Osteocyte (in vitro differentiated cells): ENCODE results near the gene SIX3. TPM values are rescaled to one million over a fixed set of nuclear protein-coding genes. Genes with fewer than 3 reads are reported as not detected.

Experiments
- DNase-seq: peaks from one replicate; pipeline ENCODE4 v3.0.0; 2021; ENCODE audit warnings: mixed read lengths; ENCODE audit not compliant: unreplicated experiment; ENCODE audit errors: extremely low spot score
- H3K27ac Mint-ChIP-seq: one replicate; pipeline ENCODE4 v1.8.0; 2021; ENCODE audit warnings: mild to moderate bottlenecking, mixed read lengths; ENCODE audit not compliant: unreplicated experiment
- H3K27me3 Mint-ChIP-seq: one replicate; pipeline ENCODE4 v1.8.0; 2021; ENCODE audit warnings: mixed read lengths; ENCODE audit not compliant: unreplicated experiment
- H3K36me3 Mint-ChIP-seq: one replicate; pipeline ENCODE4 v1.8.0; 2021; ENCODE audit warnings: mixed read lengths; ENCODE audit not compliant: unreplicated experiment
- H3K4me1 Mint-ChIP-seq: one replicate; pipeline ENCODE4 v1.8.0; 2021; ENCODE audit warnings: mixed read lengths; ENCODE audit not compliant: unreplicated experiment
- H3K4me3 Mint-ChIP-seq: one replicate; pipeline ENCODE4 v1.8.0; 2021; ENCODE audit warnings: mild to moderate bottlenecking, moderate library complexity, mixed read lengths; ENCODE audit not compliant: unreplicated experiment
- H3K9me3 Mint-ChIP-seq: one replicate; pipeline ENCODE4 v1.8.0; 2021; ENCODE audit warnings: mixed read lengths; ENCODE audit not compliant: unreplicated experiment
- total RNA-seq: library from RNA; stranded (reverse); gene quantifications from 2 replicates; pipeline ENCODE4 v1.2.1, GENCODE V29; 2021
- TF ChIP-seq, protein P1 (sequence below): fragments of 200-600 bp; sonication (generic); IDR thresholded peaks from 2 replicates; pipeline ENCODE4 v1.5.0; 2021; ENCODE audit warnings: antibody characterized with exemption, mild to moderate bottlenecking, moderate library complexity

The SIX3 gene
- total RNA-seq, 1 donor from 2014 or later, result not detected

DNA sequence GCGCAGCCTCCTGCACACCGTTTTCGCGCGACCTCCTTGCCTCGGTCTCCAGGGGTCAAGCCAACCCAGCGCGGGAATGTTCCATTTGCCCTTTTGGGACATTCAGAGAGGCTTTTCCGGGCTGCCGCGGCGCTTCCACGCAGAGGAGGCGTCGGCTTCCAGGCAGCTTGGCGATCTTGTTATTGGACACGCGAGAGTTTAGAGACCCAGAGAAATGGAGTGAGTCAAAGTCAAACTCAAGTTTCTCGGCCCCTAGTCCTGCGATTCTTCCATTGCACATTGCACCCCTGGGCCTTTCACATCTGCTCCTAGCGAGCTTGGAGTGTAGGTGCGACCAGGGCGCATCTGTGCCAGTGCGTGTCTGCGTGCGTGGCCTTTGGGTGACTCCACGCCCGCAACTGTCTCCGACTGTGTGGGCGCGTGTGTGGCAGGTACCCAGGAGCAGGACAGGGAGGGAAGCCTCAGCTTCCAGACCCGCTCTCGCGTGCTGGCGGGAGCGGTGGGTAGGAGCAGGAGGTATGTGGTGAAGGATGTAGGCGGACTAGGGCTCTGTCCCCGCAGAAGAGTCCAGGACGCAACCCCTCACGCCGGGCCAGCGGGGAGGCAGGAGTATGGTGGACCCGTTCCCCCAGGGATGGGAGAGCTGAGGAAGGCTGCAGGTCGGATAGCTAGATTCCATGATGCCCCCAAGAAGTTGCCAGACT lies 13.5 kb downstream of the SIX3 start:
- Mint-ChIP-seq H3K27ac (no peak overlapping the region), H3K4me1 (peaks cover 29% of the 10 kb centered on the region), H3K36me3 (no peaks in the 10 kb centered on the region), H3K27me3 (peaks cover 18% of the 10 kb centered on the region), H3K9me3 (no peaks in the 10 kb centered on the region), H3K4me3 (peak overlapping the region; percentile 56)
- DNase-seq, result no peak
- TF ChIP-seq, protein P1, sequence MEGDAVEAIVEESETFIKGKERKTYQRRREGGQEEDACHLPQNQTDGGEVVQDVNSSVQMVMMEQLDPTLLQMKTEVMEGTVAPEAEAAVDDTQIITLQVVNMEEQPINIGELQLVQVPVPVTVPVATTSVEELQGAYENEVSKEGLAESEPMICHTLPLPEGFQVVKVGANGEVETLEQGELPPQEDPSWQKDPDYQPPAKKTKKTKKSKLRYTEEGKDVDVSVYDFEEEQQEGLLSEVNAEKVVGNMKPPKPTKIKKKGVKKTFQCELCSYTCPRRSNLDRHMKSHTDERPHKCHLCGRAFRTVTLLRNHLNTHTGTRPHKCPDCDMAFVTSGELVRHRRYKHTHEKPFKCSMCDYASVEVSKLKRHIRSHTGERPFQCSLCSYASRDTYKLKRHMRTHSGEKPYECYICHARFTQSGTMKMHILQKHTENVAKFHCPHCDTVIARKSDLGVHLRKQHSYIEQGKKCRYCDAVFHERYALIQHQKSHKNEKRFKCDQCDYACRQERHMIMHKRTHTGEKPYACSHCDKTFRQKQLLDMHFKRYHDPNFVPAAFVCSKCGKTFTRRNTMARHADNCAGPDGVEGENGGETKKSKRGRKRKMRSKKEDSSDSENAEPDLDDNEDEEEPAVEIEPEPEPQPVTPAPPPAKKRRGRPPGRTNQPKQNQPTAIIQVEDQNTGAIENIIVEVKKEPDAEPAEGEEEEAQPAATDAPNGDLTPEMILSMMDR, result no peak

DNA sequence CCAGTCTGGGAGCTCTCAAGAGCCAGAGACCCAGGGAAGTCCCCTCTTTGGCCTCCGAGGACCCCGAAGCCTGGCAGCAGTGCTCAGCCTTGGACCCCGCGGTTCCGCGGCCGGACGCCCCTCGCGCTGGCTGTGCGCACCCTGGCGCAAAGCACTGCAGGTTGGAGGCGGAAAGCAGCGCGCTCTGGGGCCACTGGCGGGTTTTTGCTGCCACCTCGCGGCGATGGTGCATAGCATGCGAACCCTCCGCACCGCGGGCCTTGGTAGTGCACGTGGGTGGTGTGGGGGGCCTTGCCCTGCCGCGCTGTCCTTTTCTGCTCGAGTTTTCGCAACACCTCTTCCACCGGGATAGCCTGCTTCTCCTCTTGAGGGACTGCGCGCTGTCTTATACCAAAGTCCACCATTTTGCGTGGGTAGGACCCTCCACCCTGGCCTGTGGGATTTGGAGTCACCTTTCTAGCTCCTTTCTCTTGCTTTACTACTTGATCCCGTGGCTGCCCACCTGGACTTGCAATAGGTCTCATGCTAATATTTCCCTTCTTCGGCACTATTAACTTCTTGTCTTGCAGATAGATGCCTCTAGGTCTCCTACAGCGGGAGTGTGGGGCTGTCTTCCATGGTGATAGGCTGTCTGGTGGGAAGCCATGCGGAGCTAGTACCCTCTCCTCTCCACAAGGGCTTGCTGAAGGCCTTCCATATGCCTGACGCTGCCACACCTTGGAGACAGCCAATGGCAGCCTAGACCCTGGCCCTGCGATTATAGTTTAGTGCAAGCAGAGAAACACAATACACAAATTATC lies 14.3 kb downstream of the SIX3 start:
- peaks cover 13% of the 10 kb centered on the region for H3K27me3 Mint-ChIP-seq
- H3K4me3 Mint-ChIP-seq, result peak overlapping the region; percentile 56
- peaks cover 27% of the 10 kb centered on the region for H3K4me1 Mint-ChIP-seq
- peak; percentile 92 for DNase-seq
- H3K27ac Mint-ChIP-seq, result no peak overlapping the region
- TF ChIP-seq, protein P1, result peak; percentile 99
- no peaks in the 10 kb centered on the region for H3K36me3 Mint-ChIP-seq
- no peaks in the 10 kb centered on the region for H3K9me3 Mint-ChIP-seq

DNA sequence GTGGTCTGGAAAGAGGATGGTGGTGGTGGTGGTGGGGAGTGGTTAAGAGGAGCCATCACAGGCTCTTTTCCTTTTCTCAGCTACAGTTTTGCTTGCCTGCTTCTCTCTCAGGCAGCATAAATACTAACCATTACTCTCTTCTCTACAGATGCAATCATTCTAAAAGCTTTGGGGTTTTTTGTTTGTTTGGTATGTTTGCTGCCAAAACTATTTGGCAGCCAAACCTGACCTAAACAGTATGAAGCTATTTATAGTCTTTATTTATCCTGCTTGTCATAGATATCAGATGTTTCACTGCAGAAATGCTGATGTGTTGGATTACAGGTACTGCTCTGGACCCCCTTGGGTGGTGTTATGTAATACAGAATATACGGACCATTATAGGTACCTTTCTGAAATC lies 15.3 kb downstream of the SIX3 start:
- Mint-ChIP-seq H3K9me3 (no peaks in the 10 kb centered on the region), H3K36me3 (no peaks in the 10 kb centered on the region), H3K27me3 (peaks cover 13% of the 10 kb centered on the region), H3K4me1 (peaks cover 23% of the 10 kb centered on the region), H3K27ac (no peak overlapping the region), H3K4me3 (no peak overlapping the region)
- DNase-seq, result no peak
- TF ChIP-seq, protein P1, result no peak

DNA sequence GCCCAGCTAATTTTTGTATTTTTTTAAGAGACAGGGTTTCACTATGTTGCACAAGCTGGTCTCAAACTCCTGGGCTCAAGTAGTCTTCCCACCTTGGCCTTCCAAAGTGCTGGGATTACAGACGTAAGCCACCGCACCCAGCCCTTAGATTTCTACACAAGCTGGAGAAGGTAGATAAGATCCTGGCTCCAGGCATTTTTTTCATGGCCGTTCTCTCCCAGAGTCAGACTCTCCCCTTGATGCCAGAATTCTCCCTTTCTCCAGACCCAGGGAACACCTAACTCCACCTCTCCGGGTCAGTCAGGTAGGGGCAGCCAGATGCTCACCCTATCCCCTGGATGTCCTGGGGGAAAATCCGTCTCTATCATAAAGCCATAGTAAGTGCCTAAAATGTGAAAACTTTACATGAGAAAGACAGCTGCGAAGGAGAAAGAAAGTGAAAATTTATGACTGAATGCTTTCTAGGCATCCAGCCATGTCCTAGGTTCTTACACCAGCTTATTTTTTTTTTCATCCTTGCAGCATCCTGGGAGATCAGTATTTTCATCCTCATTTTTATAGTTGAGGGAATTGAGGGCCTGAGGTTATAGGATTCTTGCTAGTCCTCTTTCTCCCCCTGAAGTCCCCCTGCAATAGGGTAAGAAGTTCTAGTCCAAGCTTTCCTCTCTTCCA lies 16.3 kb downstream of the SIX3 start:
- TF ChIP-seq, protein P1, result no peak
- H3K9me3 Mint-ChIP-seq, result no peaks in the 10 kb centered on the region
- H3K27ac Mint-ChIP-seq, result no peak overlapping the region
- H3K27me3 Mint-ChIP-seq, result peaks cover 14% of the 10 kb centered on the region
- peaks cover 20% of the 10 kb centered on the region for H3K4me1 Mint-ChIP-seq
- H3K4me3 Mint-ChIP-seq, result no peak overlapping the region
- no peak for DNase-seq
- no peaks in the 10 kb centered on the region for H3K36me3 Mint-ChIP-seq

DNA sequence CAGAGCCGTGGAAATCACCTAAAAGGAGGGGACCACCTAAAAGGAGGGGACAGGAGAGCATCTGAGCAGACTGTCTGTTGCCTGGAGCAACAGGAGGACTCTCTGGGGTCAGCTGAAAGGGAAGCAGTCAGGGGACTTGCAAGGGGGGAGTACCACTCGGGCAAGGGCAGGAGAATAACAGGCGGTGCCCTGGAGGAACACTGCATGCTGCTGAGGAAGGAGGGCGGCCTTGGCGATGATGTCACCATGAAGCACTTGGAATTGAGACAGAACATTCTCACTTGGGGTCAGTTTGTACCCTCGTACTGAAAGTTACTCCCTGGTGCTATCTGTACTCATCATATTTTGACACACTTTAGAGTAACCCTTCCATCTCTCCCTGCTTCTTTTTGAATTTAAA lies 18.4 kb downstream of the SIX3 start:
- H3K36me3 Mint-ChIP-seq, result no peaks in the 10 kb centered on the region
- TF ChIP-seq, protein P1, result no peak
- H3K27me3 Mint-ChIP-seq, result peaks cover 12% of the 10 kb centered on the region
- no peaks in the 10 kb centered on the region for H3K9me3 Mint-ChIP-seq
- peak overlapping the region; percentile 3 for H3K27ac Mint-ChIP-seq
- H3K4me1 Mint-ChIP-seq, result peaks cover 20% of the 10 kb centered on the region
- DNase-seq, result no peak
- no peak overlapping the region for H3K4me3 Mint-ChIP-seq
